ENCODE data around the gene LPO.

The LPO gene

DNA sequence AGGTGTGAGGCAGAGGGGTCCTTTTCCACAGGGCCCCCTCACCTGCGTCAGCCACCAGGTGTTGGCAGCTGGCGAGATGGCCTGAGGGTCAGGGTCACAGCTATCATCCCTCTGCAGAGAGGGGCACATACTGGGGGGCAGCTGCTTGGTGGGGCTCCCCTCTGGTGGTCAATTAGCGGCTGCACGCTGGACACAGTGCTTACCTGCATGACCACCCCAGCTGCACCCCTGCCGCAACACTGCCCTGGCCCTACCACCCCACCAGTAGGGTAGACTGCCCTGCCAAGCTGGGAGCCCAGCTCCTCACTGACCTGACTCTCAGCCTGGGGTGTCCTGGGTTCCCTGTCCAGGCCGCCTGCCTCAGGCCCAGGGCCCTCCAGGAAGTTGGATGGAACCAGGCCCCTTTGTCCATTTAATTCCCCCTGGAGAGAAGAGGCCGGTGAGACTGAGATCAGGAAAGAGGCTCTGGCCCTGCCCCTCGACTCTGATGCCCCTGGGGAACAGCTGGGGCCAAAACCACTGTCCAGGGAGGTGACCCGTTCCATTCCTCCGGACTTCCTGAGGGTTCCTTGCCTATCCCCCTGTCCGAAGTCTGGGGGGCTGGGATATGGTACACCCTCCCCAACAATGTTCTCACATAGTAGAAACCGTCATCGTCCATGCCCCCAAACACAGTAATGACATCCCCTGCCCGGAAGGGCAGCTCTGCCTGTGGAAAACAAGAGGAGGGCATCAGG is 66.5 kb downstream of the LPO start:
- no peak for DNase-seq (ENCODE audit: low read depth)

DNA sequence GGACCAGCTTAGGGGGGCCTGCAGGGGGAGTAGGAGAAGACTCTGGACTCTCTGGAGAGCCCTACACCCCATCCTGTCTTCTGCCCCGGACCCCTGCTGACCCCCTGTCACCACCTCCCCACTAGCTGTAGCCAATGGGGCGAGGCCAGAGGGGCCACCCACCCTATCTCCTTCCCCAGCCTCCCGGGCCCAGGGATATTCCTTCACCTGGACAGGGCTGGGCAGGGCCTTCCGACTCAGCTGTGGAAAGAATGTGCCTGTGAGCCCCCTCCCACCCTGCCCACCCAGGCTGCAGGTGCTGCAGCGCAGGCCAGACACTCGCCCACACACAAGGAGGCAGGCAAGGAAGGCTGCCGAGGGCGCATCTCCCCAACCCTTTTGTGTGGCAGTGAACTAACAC is 67.2 kb downstream of the LPO start:
- DNase-seq (ENCODE audit: low read depth) = no peak

- no peak for DNase-seq (ENCODE audit: low read depth)
These were observed 68.0 kb downstream of the LPO start for GRCh38 chr17:58306131-58306951.

DNA sequence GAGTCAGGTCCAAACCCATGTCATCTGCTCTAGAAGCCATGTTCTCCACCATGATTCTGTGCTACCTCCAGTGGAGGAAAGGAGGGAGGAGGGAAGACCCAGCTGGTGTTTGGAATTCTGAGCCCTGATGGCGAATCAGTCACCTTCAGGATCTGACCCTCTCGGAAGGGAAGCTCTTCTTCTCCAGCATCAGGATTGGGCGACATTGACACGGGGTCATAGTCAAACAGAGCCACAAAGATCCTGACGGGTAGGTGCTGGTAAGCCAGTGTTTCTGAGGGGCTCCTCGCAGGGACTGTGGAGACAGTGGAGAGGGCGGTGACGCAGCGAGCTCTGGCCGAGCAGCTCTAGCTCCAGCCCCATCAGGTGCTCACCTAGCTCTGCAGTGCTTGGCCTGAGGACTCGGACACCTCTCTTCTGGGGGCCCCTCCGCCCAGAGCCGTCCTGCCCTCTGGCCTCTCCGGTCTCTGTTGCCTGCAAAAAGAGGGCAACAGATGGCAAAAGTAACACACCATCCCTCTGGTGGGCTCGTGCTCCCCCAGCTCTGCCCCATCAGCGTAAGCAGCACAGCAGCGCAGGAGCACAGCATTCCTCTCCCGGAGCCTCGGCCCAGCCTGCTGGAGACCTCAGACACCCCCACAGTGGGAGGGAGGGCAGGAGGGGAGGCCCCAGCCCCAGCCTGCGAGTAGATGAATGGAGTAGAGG is 69.2 kb downstream of the LPO start:
- no peak for DNase-seq (ENCODE audit: low read depth)

- DNase-seq (ENCODE audit: low read depth) = no peak
These were observed 70.0 kb downstream of the LPO start for GRCh38 chr17:58308173-58308984.

DNA sequence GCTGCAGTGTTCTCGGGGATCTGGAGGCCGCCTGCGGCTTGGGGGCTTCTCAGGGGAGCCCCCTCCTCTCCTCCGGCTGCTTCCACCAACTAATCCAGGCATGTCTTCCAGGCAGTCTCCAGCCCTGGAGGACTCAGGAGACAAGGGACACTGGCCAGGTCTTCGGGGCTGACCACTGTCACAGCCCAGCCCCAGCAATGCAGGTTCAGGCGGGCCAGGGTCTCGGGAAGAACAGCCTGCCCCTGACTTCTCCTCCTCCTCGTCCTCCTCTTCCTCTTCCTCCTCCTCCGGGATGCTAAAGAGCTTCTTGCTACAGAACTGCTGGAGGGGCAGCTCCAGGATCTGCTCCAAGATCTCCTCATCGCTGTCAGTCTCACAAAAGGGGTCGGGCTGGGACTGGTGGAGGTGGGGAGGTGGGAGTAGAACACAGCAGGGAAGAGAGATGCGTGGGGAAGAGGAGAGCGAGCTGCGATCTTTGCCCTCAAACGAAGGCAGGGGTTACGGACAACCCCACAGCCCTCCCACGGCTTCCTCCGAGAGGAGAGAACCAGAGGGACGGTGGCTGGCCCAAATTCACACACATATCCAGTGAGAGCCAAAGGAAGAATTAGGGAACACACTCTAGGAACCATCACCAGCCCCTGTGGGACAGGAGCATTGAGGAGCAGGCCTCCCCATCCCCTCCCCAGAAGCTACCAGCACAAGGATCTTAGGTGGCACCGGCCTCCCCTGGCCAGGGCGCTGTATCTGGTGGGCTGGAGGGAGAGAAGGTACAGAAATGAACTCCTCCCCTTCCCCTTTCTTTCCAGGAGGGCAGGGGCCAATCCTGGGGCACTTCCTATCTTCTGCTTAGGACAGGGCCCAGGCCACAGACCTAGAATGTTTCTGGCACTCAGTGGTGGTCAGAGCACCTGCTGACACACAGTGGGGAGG is 70.9 kb downstream of the LPO start:
- DNase-seq (ENCODE audit: low read depth) = no peak

DNA sequence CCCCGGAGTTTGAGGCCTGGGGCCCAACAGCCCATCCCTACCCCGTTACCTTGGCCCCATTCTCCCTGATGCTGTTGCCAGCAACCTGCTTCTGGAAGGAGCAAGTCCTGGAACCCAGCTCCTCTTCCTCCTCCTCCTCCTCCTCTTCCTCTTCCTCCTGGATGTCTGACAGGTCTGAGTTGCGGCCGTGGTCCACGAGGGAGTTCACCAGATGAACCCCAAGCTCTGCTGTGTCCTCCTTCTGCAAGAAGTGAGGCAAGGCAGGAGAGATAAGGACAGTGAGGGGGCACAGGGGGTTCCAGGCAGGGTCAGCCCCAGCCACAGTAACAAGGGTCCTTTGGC is 71.5 kb downstream of the LPO start:
- no peak for DNase-seq (ENCODE audit: low read depth)

GRCh38 chr17:58310511-58311428 is 72.4 kb downstream of the LPO start:
- no peak for DNase-seq (ENCODE audit: low read depth)

- no peak for DNase-seq (ENCODE audit: low read depth)
These were observed 73.1 kb downstream of the LPO start for GRCh38 chr17:58311429-58311894.

DNA sequence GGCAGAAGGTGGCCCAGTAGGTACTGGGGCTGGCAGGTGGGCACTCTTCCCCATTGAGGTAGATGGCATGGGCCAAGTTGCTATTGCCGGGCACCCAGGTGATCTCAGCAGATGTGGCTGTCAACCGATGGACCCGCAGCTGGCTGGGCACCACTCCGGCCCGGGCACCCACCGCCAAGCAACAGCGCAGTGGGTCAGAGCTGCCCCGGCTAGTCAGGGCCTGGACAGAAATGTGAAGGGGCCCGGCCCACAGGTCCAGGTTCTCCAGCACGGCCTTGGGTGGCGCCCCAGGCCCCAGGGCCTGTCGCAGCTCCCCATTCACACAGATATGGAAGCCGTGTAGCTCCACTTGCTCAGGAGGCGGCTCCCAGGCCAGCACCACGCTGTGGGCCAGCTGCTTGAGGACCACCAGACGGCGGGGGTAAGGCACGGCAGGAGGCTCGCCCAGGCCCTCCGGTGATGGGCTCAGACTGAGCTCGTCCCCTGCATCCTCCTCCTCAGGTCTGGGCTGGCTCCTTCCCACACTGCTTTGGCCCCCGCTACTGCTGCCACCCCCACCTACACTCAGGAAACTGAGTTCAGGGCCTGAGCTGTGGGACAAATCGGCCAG is 73.7 kb downstream of the LPO start:
- no peak for DNase-seq (ENCODE audit: low read depth)

- no peak for DNase-seq (ENCODE audit: low read depth)
These were observed 74.4 kb downstream of the LPO start for GRCh38 chr17:58312829-58313228.

DNA sequence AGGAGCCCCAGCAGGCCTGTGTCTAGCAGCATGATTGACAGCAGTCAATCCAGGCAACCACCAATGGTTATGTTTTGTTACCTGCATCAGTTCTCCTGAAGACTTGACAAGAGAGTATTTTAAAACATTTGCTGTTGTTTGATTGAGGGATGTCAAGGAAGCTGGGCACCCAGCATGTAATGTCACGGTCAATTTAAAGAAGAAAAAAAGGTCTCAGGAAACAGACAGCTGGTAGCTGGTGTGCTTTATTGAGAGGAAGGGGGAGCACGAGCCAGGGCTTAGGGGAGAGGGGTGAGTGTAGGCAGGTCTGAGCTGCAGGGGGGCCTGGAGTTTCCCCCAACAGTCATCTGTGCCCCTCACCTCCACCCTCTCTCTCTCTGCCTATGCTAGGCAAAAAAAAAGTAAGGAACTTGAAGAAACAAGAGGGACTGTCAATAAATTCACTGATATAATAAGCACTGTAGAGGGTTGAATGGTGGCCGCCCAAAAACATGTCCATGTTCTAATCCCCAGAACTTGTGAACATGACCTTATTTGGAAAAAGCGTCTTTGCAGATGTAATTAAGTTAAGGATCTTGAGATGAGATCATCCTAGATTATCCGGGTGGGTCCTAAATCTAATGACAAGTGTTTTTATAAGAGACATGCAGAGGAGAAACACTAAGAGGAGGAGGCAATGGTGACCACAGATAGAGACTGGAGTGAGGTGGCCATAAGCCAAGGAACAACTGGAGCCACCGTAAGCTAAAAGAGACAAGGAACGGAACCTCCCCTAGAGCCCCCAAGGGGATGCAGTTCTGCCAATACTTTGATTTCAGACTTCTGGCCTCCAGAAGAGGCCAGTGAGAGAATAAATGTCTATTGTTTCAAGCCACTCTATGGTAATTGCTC is 75.7 kb downstream of the LPO start:
- no peak for DNase-seq (ENCODE audit: low read depth)

DNA sequence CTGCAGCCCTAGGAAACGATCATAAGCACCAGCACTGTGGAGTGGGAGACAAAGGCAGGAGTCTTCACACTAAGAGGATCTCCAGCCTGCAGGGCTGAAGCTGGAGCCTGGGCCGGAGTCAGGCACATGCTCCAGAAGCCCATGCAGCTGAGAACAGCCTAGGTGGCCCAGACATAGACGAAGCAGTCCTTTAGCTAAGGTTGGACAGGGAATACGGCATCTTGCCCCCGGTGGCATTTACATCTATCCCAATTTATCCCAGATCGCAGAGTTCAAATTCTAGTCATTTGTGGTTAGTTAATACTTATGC is 76.3 kb downstream of the LPO start:
- DNase-seq (ENCODE audit: low read depth) = no peak

DNA sequence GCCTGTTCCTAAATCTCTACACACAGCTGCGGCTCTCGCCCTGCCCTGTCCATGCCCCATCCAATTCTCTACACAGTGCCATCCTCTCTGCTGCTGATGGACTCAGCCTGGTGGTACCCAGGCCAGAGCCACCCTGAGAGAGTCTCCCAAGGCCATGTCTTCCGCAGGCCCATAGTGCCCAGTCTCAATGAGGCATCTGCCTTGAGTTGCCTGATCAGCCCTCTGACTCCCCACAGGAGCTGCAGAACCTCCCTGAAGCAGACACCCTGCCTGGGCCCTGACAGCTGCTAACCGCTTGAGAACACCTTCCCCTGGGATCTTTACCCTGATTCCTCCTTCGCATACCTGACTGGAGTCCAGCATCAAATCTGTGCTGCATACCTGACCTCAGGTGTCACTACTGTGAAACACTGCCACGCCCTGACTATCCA is 76.9 kb downstream of the LPO start:
- no peak for DNase-seq (ENCODE audit: low read depth)

DNA sequence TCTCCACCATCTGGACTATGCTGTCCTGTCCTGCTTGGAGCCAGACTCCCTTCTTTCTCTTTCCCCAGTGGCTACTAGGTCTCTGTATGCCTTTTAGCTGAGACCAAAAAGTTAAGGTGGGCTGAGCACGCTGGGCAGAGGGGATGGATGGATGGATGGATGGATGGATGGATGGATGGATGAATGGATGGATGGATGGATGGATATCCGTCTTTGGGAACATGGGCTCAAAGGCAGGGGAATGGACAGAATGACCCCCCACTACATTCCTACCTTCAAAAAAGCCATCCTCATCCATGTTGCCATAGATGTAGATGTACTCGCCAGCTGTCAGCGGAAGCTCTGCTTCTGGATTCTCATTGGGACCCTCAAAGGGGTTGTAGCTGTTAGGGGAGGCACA is 77.4 kb downstream of the LPO start:
- no peak for DNase-seq (ENCODE audit: low read depth)

GRCh38 chr17:58316260-58316960 is 78.0 kb downstream of the LPO start:
- DNase-seq (ENCODE audit: low read depth) = no peak

- peak; percentile 52 for DNase-seq (ENCODE audit: low read depth)
These were observed 79.2 kb downstream of the LPO start for GRCh38 chr17:58317421-58318064.

Data from stimulated activated CD8-positive, alpha-beta memory T cell treated with anti-CD3 and anti-CD28 coated beads, Interleukin-12 subunit alpha, Interleukin-12 subunit beta, amount 100 ng/mL, for 4 hours (primary cell).